GM20431 (cell line): ENCODE data around the gene FNDC4.

Experiments used
- in situ Hi-C: fragments of 300-500 bp; cut with MseI, MboI; formaldehyde crosslinking; loops from one replicate; pipeline ENCODE4 v1.15.0; 2020; ENCODE audit warnings: low sequenced_read_pairs; ENCODE audit not compliant: unreplicated experiment

Gene FNDC4

GRCh38 chr2:27495840-27496356 is 898 bp upstream of the FNDC4 start:
- in situ Hi-C loops = no loop called here

GRCh38 chr2:27494284-27494943 is 586 bp downstream of the FNDC4 start:
- in situ Hi-C loops = no loop called here

DNA sequence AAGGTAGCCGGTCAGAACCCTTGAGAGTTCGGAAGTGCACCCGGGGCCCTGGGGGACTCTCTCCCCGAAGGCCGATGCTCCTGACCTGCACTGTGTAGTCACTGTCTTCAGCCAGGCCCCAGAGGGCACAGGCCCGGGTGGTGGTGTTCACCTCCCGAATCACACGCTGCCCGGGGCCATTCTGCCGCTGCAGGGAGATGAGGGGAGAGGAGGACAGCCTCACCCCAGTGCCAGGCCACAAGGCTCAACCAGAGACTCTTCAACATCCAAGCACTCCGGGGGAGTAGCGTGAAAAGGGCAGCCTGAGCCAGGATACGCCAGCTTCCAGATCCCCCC is 1.1 kb downstream of the FNDC4 start:
- in situ Hi-C loops = no loop called here

DNA sequence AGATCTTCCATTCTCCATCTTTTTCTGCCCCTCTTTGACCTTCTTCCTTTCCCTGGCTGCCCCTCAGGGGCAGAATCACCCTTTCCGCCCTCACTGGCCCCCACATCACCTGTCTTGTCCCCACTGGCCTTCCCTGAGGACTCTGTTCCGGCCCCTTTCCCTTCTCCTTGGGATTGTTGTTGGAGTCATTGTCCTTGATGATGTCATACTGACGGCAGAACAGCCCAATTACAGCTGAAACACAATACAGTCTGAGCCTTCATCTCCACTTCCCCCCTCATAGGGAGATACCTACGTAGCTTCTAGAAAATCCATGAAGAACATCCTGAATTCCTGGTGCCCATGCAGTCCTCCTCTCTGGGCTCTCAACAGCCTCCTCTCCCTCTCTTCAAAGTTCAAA is 2.4 kb downstream of the FNDC4 start:
- in situ Hi-C loops = no loop called here

DNA sequence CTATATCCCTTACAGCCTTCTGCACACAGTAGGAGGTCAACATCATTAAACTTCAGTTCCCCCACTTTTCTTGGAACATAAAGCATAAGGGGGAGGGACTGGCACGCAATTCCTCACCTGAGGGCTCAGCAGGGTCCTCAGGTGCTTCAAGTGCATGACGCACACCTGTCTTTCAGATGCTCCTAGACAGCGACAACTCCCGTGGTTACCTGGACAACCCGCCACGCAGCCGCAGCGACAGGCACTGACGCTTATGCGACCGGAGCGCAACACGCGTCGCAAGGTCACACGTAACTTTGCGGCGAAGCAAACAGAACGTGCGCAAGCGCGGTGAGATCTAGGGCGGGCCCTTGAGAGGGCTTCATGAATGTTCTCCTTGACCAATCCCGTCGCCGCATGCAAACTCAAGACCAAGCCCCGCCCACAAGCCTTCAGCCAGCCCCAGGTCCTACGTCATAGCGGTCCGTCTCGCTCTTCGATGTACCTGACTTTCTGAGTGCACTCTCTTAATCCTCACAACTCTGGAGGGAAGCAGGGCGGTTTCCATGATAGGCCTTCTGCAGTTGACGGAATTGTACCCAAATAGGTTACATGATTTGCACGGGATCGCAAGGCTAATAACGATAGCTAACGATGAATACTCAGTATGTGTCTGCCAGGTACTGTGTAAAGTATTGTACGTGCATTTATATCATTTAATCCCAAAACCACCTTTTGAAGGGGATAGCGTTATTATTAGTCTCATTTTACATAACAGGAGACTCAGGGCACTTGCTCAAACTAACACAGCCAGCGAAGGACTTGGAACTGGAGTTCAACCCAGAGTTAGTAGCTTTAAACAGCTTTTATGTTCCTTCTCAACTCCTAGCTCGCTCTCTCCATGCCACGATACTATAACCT is 5.3 kb downstream of the FNDC4 start, which contains the start of gene IFT172:
Gene IFT172, minus strand, starts transcription at position 246 of the 900 bp plus-strand sequence. Its CDS starts 90 bp downstream, at position 156.
- in situ Hi-C loops = no loop called here

DNA sequence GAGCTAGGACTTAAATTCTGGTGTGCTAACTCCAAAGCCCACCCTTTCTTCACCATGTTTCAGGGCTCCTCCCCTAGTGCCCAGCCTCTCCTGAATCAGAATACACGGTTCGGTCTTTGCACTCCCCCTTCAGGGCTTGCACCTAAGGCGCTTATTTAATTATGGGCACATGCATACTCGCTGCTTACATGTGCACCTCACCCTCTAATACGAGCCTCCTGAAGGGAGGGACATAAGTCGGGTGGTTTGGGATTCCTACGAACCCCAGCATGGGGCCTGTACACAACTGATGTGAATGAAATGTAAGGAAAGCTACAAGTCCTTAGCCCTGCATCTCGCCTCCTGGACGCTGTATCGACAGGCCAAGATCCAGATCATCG is 5.9 kb downstream of the FNDC4 start:
- in situ Hi-C loops = no loop called here

GRCh38 chr2:27485496-27485895 is 9.5 kb downstream of the FNDC4 start:
- in situ Hi-C loops = no loop called here

DNA sequence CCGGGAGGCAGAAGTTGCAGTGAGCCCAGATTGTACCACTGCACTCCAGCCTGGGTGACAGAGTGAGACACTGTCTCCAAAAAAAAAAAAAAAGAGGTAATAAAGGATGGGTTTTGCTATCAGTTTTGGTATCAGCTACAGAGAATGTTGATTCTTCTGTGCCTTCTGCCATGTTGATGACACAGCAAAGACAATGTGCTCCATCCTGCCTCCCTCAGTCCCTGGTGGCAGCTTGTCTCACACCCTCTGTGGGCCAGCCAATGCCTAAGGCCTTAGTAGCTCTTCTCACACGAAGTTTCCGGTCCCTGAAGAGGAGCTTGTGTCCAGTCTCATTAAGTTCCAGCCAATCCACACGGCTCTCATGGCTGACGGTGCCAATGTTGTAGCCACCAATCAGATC is 23.0 kb downstream of the FNDC4 start:
- in situ Hi-C loops = no loop called here

- in situ Hi-C loops = no loop called here
These were observed 30.6 kb downstream of the FNDC4 start for GRCh38 chr2:27464443-27464842.

GRCh38 chr2:27461118-27461517 is 33.9 kb downstream of the FNDC4 start:
- in situ Hi-C loops = no loop called here

GRCh38 chr2:27453968-27454367 is 41.0 kb downstream of the FNDC4 start:
- in situ Hi-C loops = no loop called here

GRCh38 chr2:27451095-27451494 is 43.9 kb downstream of the FNDC4 start:
- in situ Hi-C loops = no loop called here

DNA sequence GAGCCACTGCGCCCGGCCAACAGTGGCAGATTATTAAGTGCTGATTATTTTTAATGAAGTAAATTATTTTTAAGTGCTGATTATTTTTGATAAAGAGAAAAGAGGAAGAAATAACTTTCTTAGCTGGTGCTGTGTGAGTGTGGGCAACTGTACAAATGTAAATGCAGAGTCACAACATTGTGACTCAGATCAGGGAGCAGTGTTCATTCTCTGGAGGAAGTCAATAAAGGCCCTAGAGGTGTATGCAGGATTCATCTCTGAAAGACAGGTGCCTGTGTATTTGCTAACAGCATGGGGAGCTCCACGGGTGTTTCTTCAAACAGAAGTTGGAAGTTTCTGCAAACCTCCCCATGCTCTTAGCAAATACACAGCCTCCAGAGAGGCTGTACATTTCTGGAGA is 46.6 kb downstream of the FNDC4 start:
- in situ Hi-C loops = no loop called here

GRCh38 chr2:27446057-27446456 is 48.9 kb downstream of the FNDC4 start:
- in situ Hi-C loops = no loop called here

DNA sequence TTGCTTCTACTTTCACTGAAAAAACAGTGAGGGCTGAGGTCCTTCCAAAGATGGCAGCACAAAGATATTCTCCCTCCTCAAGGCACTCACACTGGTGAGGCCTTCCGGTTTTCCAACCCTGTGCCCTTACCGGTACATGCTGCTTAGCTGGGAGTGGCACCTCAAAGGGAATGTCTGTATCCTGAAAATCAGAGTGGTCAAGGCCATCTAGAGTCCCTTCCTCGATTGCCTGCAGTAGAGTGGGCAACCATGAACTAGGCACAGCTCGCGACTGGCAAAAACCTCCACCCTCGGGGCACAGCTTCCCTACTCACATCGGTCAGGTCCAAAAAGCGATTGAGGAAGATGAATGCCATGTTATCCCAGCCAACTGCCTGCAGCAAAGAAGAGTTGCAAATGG is 49.4 kb downstream of the FNDC4 start:
- in situ Hi-C loops = no loop called here

- in situ Hi-C loops = no loop called here
These were observed 49.8 kb downstream of the FNDC4 start for GRCh38 chr2:27445155-27445554.

DNA sequence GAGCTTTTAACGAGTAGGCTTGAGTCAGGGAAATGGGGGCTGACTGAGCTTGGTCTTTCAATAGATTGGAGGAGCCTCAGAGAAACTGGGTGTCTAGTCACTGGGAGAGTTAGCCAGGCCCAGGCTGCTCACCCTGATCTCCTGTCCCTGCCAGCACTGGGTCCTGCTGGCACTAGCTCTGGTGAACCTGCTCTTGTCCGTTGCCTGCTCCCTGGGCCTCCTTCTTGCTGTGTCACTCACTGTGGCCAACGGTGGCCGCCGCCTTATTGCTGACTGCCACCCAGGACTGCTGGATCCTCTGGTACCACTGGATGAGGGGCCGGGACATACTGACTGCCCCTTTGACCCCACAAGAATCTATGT is 52.1 kb downstream of the FNDC4 start:
- in situ Hi-C loops = no loop called here

GRCh38 chr2:27441958-27442919 is 52.8 kb downstream of the FNDC4 start, which contains the start of gene KRTCAP3:
KRTCAP3 (plus strand) TSS chr2:27442381; CDS start chr2:27442413, 32 bp downstream.
- in situ Hi-C loops = no loop called here
